ENCODE measurements around the gene WDR59.

GRCh38 chr16:74867281-74867849 lies 117.6 kb downstream of the WDR59 start:
- TF ChIP-seq EZH2 (IDR thresholded peaks at IDR 0.05) (no peak), POLR2AphosphoS5 (IDR thresholded peaks at IDR 0.05; ENCODE audit: borderline replicate concordance, low read depth, low read length) (no peak)

Measured in SK-N-MC (cell line).